Sigmoid colon (tissue), 4 donors: ENCODE data around the gene ARRB1.

Experiments
- EP300 ChIP-seq, 4 donors: sonication (generic); formaldehyde crosslinking; IDR thresholded peaks; one replicate each; pipeline ENCODE4 v1.6.1; 2017; ENCODE audit warnings: antibody characterized with exemption in 4 of 4
- POLR2A ChIP-seq, 2 donors: fragments of 450-650 bp; IDR thresholded peaks; one replicate each; pipeline ENCODE4 v1.6.1; 2016; ENCODE audit warnings: antibody characterized with exemption in 2 of 2, mild to moderate bottlenecking in 2 of 2, moderate library complexity in 2 of 2

DNA sequence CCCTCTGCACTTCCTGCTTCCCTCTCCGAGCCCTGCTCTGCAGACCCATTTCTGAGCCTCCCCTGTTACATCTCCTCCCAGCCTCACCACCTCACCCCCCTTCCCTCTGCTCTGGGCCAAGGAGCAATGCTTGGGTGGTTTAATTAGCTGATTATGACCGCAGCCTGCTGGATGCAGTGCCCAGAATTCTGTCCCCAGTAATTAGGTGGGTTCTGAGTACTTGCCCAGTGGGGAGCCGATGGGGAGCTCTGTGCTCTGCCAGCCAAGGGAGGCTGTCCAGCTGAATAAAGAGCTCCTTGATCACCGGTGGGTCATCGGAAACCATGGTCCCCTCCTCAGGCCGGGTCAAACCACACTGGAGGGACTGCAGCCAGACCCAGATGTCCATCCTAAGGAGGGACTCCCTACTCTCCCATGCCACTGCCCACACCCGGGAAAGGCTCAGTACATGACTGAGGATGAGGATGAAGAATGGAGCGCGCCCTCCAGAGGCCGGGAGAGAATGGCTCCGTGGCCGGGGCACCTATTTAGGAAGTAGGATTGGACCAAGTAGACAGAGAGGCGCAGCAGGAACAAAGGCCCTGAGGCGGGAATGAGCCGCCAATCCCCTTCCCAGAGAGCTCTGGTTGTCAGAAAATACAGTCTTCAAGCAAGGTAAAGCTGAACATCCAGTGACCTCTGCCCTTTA is 9.1 kb downstream of the ARRB1 start:
- TF ChIP-seq POLR2A (IDR thresholded peaks at IDR 0.05): no peak
- TF ChIP-seq EP300 (IDR thresholded peaks at IDR 0.05): no peak
